Fibroblast of skin of left biceps (primary cell): ENCODE measurements around the gene ALK.
A peak's percentile ranks its signal among the peaks of the same experiment; 100 is the strongest.

Source experiments
- DNase-seq, 2 experiments: peaks; one replicate each; pipeline ENCODE4 v3.0.0-alpha.2; 2013; ENCODE audit warnings: low read depth in 2 of 2

The ALK gene

DNA sequence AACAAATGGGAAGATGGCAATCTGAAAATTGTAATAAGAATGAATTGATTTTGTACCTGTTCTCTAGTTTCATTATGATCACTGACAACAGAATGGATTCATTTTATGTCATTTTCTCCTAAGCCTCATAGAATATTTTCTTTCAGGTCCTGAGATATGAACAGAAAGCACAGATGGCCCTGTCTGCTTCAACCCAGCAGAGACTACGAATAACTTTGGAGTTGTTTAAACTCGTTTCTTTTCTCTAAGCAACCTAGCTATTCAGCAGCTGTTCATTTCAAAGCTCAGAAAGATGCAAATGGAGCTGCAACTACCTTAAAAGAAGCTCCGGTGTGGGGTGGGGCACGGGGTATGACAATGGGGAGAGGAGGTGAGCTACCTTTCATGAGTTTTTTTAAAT, 124.9 kb downstream of the ALK start:
- DNase-seq: no peak

DNA sequence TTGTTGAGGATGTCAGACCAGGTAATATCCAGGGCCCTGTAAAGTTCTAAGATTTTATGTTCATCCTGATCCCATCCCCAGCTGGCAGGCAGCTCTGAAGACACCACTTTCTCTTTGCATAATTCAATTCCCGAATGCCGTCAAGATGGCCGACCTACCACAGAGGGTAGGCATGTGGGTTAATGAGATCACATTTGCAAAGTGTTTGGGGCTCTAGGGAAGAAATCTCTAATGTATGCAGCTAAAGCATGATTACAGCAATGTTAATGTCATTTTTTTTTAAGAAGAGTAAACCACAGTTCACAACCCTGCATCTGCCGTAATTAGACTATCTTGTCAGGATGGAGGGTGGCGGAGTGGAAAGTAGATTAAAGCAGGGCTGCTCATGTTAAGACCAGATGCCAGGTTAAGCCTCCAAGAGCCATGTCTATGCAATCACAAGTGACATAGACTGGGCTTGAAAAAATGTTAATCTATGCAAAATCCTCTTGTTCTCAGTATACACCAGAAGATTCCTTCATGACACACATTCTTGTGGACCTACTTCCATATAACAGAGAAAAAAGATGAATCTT, 131.4 kb downstream of the ALK start:
- no peak for DNase-seq

DNA sequence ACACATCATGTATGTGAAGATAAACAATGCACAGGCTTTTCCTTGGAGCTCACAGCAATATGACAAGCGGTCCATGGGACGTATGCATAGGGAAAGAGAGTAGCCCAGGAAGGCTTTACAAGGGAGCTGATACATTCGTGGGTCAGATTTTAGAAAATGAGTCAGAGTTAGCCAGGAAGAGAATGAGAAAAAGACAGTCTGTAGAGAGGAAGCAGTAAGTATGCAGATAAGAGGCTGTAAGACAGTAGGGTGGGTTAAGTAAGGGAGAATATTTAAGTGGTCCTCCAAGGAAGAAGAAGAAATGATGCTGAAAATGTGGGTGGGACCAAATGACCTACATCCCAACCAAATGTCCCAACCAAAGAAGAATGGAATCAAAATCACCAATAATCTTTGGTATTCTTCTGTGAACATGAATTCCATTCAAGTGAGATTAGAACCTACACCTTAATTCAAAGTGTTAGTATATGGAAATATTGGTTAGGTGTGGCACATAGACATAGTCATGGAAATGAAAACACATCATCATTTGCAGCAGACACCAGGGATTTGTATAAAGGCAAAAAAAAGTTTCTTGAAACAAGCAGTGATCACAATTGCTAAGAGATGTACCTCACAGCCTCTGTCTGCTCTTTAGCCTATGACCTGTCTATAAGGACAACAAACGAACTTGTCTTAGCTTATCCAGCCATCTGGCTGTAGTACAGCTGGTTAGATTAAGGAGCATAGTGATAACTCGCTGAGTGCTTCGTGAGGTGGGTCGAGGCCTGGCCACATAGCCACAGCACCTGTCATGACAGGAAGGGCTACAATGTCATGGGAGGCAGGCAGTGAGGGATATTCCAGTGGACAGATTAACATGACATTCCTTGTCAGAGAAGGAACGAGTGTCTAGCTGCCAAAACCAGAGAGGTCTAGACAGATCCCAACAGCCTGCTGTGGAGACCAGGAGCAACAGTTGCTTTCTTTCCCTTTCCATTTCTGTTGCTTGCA, 133.6 kb downstream of the ALK start:
- DNase-seq: no peak

DNA sequence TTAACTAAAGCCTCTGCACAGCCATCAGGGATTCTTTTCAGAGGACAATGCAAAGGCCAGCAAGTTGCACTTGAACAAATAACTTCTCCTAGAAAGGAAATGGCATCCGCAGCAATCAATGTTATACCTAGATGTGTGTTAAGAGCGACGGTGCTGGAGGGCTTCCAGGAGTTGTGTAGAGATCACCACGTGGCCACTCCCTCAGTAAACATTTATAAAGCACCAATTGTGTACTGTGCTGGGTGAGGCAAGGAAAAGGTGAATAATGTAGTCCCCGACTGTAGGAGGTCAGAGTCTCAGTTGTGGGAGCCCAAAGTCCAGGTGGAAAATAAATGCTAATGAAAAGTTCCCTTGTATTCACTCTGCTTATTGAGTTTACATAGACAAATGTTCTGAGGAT, 135.0 kb downstream of the ALK start:
- DNase-seq: no peak

DNA sequence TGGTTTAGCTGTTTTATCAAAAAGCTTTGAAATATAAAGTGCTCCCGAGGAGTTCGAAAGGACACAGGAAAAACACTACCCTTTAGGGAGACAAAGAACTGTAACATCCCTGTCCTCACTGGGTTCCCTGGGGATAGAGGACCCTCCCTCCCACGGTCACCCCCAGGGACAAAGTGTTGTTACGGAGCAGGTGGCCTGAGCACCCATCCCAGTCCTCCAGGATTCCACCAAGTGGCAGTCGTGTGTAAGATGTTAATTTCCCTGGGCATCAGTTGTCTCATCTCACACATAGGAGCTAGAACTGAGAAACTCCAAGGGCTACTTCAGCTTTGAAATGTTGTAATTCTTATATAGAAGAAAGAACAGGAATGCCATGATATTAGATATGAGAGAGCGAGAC, 137.7 kb downstream of the ALK start:
- DNase-seq: no peak

DNA sequence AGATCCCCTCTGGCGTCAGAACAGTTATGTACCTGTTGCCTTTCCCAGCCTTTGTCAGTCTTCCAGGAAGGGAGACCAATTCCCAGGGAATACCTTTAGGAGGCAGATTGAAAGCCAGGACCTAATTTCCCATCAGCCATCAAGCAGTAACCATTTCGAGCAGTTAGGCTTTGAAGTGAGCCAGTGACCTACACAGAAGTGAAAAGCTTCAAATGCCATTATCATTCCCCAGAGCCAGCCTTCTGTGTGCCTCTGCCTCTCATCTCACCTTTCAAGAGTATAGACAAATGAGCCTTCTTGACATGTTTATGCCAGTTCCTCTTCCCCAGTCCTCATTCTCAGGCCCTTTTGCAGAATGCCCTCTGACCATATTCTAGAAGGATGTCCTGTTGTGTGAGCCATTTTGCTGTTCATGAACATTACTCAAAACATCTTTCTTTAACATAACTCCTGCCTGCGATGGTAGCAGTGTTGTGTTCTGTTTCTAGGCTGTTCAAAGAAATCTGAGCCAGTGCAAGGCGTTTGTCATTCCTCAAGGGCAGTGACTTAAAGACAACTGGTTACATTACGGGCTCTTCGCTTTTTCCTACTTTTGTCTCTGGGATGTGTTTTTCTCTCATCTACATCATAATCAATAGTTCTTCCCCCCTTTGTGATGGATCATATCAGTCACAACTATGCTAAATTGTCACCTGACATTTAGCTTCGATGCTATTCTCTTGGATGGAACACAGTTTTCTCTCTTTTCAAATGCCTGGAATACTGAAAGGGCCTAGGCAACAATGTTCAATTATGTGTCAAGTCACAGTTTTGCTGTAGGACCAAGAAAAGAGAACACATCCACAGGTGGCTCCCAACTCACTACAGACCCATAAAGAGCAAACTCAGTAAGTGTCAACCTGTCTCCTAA, 138.6 kb downstream of the ALK start:
- DNase-seq: no peak

DNA sequence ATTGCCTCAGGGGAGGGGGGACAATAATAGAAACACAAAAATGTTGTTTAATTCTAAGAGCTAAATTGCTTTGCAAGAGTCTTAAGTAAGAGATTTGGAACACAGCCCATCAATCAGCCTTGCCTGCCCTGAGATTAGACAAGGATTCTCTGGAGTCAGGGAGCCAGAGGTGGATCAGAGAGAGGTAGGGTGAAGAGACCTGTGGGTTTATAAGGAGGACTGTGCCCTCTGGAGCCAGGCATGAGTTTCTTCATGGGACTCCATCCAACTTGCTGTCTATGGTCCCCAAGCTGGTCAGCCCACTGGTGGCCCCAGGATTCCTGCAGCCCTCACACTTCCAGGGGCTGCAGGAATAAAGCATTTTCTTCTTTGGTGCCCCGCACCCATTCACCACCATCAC, 139.3 kb downstream of the ALK start:
- no peak for DNase-seq

DNA sequence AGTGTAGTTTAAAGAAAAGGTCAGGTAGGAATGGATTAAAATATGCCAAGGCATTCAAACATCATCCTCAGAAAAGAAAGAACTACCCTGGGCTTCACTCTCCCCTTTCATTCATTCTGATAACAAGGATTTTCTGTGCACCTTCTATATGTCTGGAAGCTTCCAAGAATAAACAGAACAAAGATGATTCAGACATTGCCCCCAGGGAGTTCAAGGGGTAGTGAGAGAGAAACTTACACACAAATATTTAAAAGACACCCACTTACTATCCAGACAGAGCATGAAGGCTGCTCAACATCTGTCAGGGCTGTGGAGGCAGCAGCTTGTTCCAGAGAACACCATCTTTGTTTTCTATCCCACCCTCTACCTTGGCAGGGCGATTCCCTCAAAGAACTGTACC, 140.5 kb downstream of the ALK start:
- DNase-seq: no peak

DNA sequence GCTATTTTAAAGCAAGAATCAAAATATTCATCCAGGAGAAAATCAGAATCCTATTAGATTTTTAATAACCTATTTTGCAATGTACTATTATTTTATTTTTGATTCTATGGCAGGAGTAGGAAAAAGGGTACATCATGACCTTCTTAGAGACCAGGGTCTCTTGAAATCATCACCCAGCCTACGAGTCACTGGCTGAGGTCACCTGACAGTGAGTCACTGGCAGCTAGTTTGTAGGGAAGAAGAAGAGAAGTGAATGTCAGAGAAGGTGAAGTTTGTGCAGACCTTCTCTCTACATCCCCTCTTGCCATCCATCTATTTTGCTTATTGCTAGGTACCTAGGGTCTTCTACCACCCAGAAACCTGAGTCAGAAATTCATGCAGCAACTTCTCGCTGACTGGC, 144.2 kb downstream of the ALK start:
- DNase-seq: no peak

DNA sequence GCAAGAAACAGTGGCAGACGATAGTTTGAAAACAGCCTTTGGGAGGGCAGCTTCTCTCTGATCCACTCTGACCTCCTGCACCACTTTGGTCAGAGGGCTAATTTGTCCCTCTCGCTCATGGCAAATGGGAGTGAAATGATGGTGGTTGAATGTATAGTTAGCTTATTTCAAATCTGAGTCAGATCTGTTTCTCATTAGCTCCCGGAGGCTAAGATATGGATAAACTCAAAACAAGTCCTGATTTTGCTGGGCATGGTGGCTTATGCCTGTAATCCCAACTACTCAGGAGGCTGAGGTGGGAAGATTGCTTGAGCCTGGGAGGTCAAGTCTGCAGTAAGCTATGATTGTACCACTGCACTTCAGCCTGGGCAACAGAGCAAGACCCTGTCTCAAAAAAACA, 145.0 kb downstream of the ALK start:
- DNase-seq: peak; percentile 19 to 20

DNA sequence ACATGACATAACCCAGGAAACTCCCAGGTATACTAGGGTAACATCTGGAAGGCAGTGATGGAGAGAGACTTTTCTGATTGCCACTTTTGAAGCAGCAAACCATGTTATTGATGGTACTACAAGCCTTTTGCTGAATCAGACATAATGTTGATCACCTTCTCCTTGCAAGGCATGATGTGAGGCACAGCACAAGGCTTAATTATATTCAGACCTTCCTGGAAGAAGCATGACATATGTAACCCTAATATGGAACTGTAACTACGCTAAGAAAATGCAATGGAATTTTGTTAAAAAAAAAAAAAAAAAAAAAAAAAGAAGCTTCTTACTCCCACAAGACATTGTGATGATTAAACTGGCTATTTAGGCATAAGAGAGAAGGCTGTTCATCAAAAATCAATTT, 145.4 kb downstream of the ALK start:
- DNase-seq: peak in 1 of 2 experiments; percentile 21

DNA sequence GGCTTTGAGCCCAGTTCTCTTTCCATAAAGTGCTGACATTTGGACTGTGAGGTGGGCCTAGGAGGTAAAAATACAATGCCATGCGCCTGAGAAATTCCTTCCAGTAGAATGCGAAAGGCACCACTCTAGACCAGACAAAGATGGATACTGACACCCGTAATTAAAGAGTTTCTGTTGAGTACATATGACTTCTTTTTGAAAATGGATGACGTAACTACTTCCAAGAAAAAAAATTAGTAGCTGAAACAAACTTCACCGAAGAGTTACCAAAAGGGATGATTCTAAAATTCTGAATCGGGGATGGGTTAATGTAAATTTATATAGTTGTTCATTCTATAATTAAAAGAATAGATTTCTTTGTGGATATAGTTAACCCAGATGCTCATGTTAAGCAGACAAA, 146.8 kb downstream of the ALK start:
- DNase-seq: no peak

DNA sequence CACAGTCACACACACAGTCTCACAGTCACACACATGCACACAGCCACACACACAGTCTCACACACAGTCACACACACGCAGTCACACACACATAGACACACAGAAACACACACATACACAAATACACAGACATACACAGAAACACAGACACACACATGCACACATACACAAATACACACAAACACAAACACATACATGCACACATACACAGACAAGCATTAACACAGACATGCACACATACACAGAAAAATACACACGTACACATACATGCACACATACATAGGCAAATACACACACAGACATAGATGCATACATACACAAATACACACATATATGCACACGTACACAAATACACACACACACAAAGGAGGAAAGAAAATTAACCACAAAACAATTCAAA, 150.5 kb downstream of the ALK start:
- no peak for DNase-seq

DNA sequence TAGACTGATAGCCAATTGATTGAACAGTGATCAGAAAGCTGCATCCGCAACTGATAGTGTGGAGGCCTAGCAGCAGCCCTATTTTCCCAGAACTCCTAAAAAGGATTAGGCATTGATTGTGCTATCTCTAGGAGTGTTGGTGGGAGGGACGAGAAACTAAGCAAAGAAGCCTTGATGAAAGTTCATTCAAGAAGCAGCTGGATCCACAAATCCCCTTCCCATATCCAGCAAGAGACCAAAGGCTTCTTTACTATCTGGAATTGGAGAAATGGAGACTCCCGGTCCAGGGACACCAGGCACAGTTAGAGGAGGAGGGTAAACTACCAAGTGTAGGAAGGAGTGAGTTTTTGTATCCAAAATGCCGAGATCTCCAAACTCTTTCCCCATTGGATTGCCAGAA, 151.5 kb downstream of the ALK start:
- no peak for DNase-seq

DNA sequence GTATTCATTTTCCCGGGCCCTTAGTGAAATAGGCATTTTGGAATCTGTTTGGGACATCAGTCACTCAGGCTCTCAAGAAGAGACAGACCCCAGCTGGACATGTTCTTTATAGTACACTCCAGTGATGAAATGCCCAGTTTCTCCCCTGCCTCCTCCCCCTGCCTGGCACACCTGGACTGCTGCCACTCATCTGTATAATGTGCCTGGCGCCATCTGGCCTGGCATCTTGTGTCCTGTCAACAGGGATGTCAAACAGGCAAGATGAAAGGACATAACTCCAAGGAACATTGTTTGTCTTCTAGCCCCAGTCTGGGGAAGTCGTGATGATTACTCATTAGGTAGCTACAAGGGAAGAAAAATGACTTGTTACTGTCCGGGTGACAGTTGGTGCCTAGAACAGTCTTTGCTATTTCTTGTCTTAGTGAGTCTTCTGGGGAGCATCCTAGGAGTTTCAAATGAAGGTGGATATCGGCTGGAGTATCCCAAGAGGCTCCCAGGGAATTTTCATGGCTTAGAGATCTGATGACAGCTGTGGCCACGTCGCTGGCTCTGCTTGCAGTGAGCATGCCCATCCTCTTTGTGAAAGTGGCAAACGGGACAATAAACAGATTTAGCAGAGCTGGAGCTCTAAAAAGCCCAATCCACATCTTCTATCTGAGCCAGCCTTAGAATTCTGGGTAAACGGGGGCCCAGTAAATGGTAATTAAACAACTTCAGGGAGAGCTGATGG, 153.6 kb downstream of the ALK start:
- no peak for DNase-seq

DNA sequence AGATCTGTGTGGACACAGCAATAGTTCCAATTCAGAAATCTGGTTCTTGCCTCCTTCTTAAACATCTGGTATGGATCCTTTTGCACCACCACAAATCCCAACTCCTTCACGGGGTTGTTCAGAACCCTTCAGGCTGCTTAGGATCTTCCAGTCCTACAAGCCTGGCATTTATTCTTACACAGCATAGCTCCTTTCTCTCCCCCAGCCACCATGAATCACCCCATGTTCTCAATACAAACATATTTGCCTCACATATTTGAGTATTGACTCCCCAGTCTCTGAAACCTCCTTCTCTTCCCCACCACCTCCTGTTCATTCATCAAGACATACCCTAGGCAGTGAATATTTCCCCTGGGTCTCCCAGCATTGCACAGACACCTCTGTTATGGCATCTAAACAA, 155.2 kb downstream of the ALK start:
- peak; percentile 57 to 61 for DNase-seq

DNA sequence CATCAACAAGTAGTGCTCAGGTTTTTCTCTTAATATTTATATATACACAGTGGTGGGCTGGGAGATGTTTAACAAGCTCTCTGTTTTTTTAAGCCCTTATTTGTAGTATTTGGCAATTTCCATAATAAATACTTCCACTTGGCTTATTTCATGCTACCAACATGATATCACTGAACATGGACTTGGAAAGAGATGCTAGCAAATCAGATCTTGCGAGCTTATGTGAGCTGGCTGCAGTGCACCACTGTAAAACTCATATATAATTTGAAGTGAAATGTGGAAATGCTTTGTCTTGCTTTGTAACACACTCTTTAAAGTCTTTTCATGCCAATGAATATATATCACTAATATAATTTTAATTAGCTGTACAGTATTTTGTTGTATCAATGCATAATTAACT, 155.7 kb downstream of the ALK start:
- DNase-seq: peak in 1 of 2 experiments; percentile 32

DNA sequence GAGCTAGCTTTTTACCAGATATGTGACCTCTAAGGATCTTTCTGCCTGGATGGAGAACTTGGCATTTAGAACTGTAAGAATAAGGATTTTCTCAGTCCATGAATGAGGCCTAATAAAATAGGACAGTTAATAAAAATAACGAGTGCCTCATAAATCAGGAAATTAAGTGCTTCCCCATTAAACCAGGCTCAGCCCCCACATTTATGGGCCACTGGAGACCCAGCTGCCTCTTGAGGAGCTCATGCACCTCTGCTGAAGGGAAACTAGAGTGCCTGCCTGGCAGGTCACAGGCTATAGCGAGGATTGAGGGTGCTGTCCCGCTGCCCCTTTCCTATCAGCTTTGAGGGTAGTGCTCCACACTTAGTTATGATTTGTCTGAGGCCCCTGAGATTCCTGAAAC, 158.0 kb downstream of the ALK start:
- DNase-seq: no peak

DNA sequence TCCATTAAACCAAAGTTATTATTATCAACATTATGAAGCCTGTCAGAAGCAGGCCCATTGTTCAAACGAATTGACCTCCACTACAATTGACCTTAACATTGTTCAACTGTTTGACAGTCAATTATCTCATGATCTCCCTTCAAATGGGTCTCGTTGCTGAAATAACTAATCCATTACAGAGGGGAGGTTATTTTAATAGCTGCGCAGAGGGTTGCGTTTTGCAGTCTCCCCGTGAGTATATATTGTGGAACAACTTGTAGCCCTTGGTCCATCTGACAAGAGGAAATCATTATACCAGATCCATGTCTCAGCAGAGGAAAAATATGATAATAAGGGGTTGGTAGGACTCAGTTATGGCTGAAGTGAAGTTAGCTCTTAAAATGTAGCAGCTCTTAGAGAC, 159.1 kb downstream of the ALK start:
- DNase-seq: no peak

DNA sequence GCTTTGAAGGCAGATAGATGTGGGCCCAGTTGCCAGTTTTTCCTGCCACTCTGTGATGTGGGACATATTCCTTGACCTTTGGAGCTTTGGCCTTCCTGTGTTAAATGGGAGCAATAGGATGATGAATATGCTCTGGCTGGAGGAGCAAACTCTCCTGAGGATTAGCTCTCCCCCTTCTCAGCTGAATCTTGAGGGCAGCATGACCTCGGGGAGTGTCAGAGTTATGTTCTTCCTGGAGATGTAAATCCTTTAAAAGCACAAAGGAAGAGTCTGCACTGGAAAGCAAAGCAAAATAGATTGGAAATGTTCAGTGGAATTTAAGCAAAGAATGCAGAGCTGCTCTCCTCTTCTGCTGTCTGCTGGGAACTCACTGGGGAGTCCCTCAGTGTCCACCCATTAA, 160.1 kb downstream of the ALK start:
- DNase-seq: no peak

DNA sequence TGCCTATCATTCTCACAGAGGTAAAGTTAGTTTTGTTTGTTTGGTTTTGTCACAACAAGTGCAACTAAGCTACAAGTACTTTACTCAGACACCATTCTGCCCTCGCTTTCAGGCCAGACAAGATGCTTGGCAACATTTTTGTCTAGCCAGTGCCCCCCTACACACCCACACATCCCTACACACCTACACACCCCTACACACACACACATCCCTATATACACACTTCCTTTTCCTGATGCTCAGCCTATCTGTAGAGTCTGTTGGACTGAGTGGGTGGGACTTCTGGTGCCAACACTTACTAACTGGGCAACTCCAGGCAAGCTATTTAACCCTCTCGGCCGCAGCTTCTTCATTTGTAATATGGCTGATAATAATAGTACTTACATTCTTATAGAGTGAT, 161.4 kb downstream of the ALK start:
- DNase-seq: no peak

DNA sequence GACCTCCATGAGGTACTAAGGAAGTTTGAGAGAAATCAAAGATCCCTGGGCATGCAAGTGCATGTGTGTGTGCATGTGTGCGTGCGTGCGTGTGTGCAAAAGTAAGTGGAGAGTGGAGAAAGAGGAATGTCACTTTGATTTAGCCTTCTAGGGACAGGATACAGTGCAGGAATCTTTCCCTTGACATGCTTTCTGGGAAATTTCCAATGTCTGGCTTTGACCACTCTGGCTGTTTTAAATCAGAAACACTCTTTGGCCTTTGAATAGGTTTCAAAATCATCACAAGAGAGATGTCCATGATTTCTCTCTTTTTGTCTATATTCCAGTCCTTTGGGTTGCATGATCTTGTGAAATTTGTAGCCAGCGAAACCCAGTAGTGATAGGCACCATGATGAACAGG, 162.0 kb downstream of the ALK start:
- DNase-seq: no peak
